ENCODE measurements around the gene EIF2B4.
"Not testable (repeated sequence)": the region's sequence is repeated elsewhere in the genome, so short reads cannot be mapped to it uniquely, and the experiment has no call there.

Gene EIF2B4

DNA sequence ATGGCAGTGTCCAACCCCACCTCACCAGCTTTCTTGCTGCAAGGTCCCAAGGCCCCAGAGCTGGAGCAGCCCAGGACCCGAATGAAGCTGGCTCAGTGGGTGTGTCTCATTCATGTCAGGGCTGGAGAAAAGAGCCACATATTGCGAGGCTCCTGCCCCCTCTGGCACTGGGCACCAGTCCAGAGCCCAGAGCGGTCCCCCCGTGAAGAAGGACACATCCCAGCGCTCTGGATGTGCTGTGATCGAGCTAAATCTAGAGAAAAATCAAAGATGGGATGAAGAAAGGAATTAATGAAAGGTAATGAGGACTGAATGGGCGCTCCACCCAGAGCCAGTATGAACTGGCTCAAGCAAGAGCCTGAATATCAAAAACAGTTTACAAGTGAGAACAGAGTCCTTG is 34.0 kb downstream of the EIF2B4 start:
- no peak for DNase-seq (ENCODE audit: low read depth)

DNA sequence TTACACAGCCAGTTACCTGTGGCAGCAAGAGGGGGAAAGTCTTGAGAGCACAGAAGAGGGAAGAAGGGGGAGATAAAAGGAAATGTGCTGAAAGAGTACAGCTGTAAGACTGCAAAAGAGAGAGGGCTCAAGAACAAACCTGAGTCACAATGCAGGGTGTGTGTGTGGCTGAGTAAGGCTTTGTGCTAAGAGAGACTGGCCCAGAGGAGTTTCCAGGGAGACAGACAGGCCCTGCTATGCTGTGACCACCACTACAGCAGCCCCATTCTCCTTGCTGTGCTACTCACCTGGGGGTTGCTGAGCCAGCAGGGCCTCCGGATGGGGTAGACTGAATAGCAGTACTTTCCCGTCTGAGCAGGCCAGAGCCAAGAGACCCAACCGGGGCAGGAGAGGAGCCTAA is 34.8 kb downstream of the EIF2B4 start:
- no peak for DNase-seq (ENCODE audit: low read depth)

DNA sequence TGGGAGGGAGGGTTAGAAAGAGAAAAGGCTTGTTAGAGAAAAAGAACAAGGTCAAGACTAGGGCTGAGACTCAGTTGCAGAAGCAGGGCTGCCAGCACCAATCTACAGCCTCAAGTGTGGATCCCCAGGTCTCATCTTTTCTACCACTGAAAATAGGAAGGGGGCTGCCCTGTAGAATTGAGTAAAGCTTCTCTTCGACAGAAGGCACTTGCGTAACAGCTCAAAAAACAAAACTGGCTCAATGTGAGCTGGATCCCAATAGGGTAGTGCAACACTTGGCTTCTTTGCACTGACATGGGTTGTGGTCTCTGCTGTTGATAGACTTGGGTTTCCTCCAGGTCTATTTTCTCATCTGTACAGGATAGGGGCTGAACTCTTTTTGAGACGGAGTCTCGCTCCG is 45.4 kb downstream of the EIF2B4 start:
- DNase-seq (ENCODE audit: low read depth): no peak

GRCh38 chr2:27323596-27324285 is 46.4 kb downstream of the EIF2B4 start:
- no peak for DNase-seq (ENCODE audit: low read depth)

- peak; percentile 87 for DNase-seq (ENCODE audit: low read depth)
These were observed 47.2 kb downstream of the EIF2B4 start, which contains the start of gene MPV17 for GRCh38 chr2:27322766-27323595. TSS of gene MPV17 (minus strand) at chr2:27323097. CDS start at chr2:27322517, 580 bp downstream.

- DNase-seq (ENCODE audit: low read depth): no peak
These were observed 47.8 kb downstream of the EIF2B4 start for GRCh38 chr2:27322301-27322765.

GRCh38 chr2:27320958-27321543 is 49.1 kb downstream of the EIF2B4 start:
- peak; percentile 96 for DNase-seq (ENCODE audit: low read depth)

DNA sequence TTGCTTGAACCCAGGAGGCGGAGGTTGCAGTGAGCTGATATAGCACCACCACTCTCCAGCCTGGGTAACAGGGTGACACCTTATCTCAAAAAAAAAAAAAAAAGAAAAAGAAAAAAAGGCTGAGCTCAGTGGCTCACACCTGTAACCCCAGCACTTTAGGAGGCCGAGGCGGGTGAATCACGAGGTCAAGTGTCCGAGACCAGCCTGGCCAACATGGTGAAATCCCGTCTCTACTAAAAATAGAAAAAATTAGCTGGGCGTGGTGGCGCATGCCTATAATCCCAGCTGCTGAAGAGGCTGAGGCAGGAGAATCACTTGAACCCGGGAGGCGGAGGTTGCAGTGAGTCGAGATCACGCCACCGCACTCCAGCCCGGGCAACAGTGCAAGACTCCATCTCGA is 50.3 kb downstream of the EIF2B4 start:
- not testable (repeated sequence) for DNase-seq (ENCODE audit: low read depth)

- DNase-seq (ENCODE audit: low read depth): no peak
These were observed 53.3 kb downstream of the EIF2B4 start for GRCh38 chr2:27316655-27317412.

DNA sequence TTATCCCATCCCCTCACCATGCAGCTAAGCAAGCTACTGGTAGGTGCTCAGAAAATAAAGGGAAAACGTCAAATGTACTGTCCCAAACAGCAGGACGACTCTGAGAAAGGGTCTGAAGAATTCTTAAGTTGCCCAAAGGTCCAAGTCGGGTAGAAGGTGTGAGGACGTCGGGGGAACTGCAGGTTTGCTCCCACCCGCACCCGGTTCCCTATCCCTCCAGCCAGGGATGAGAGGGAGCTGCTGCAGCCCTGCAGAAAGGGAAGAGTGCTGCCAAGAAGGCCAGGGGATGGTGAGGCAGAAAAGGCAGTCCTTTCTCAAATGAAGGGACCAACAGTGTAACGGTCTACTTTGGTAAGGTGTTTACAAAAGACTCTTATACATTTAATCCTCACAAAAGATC is 55.0 kb downstream of the EIF2B4 start:
- no peak for DNase-seq (ENCODE audit: low read depth)

DNA sequence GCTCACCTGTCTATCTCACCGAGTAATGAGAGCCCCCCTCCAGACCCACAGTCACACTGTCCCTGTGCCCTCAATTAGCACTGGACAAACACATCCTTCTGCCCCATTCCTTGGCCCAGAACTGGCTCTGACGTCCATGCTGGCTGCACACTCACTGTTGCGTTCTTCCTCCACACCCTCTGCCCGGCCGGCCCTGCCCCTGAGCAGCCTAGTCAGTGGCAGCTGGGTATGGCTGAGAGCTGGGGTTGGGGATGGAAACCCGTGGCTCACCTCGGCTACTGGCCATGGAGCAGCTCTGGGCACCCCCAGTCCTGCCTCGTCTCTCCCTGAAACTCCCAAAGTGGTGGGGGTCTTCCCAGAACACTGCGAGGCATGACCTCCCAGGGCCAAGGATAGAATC is 55.4 kb downstream of the EIF2B4 start:
- no peak for DNase-seq (ENCODE audit: low read depth)

Measured in stromal cell of bone marrow (primary cell).